Cardiac septum (tissue), 1 donor: ENCODE results near the gene ALOX15. TPM values are rescaled to one million over a fixed set of nuclear protein-coding genes. Genes with fewer than 3 reads are reported as not detected.
"Not testable (repeated sequence)": the region's sequence is repeated elsewhere in the genome, so short reads cannot be mapped to it uniquely, and the experiment has no call there.

Experiments
- DNase-seq: peaks from one replicate; pipeline ENCODE4 v3.0.0-alpha.2; 2020; ENCODE audit warnings: low spot score
- intact Hi-C: fragments of 100-400 bp; cut with DNase I; formaldehyde crosslinking; loops from one replicate; pipeline ENCODE4 v1.14.0; 2022
- total RNA-seq: library from RNA; stranded (reverse); fragmentation: NEBNext Ultra II Directional; extraction: Animal tissue kit (Norgen Biotek cat#: 25700); gene quantifications from one replicate; pipeline ENCODE4 v1.2.1, GENCODE V29; 2021
- donor health status: DM: no; HTN: no; CAD: no.

ALOX15 gene
- total RNA-seq, 1 donor from 2014 or later, result 0.35 TPM

DNA sequence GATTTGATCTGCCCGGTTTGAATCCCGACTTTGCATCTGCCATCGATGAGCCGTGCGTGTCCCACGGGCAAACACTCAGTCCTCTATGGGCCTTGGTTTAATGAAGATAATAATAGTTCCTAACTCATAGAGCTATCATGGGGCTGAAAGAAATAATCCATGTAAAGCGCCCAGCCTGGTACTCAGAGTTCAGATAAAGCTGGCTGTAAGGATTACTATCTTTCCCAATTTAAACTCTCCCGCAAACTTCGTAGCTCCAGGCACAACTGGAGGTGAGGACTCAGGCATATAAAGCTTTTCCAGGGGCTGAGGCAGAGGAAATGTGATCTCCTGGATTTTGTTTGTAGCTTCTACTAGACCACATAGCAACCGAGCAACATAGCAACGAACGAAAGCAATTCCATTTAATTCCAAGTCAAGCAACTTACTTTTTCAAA, 16.3 kb downstream of the ALOX15 start:
- intact Hi-C loops, result loop anchor here (5.0 kb wide), 1 partner anchor 203 kb away; no protein-coding TSS in a partner anchor
- DNase-seq, result no peak

DNA sequence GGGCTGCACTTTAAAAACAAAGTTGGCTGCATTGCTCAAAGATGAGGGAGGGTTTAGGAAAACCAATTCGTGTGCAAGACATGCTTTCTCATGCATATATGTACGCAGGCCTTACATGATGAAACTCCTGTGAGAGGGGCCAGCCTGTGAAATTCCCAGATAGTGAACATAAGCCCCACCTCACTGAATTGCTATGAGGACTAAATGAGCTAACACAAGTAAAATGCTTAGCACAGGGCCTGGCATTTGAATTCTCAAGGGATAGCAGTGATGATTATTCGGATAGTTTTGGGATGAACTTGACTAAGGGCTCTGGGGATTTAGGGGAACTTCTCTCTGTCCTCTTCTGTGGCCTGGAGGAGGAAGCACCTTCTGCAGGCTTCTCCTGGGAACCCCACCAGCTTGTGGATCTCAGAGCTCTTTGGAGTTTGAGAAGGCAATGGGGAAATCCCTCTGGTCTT, 17.0 kb downstream of the ALOX15 start:
- intact Hi-C loops, DNase-seq: not testable (repeated sequence)

GRCh38 chr17:4623249-4623648, 18.2 kb downstream of the ALOX15 start:
- no peak for DNase-seq
- intact Hi-C loops, result no loop called here

GRCh38 chr17:4622375-4622774, 19.1 kb downstream of the ALOX15 start:
- intact Hi-C loops, result no loop called here
- no peak for DNase-seq

- DNase-seq, result no peak
- intact Hi-C loops, result no loop called here
These were observed 20.9 kb downstream of the ALOX15 start for GRCh38 chr17:4620531-4621101.

- DNase-seq, result no peak
- intact Hi-C loops, result no loop called here
These were observed 23.7 kb downstream of the ALOX15 start for GRCh38 chr17:4617590-4618351.

DNA sequence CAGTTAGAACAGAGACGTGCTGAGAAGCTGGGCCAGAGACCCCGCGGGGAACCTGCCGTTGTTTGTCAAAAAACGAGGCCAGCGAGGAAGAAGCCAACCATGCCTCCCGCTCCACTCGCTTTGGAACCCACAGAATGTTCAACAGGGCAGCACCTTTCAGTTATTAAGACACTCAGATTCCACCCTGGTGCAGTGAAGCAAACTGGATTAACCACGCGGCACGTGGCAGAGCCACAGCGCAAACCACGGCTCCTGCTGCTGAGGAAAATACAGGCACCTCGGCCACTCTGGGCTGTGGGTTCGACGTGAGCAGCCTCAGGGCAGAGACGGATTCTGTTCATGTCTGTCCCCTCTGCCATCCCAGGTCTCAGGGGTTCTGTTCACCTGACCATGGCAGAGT, 24.4 kb downstream of the ALOX15 start:
- intact Hi-C loops, result no loop called here
- DNase-seq, result no peak

DNA sequence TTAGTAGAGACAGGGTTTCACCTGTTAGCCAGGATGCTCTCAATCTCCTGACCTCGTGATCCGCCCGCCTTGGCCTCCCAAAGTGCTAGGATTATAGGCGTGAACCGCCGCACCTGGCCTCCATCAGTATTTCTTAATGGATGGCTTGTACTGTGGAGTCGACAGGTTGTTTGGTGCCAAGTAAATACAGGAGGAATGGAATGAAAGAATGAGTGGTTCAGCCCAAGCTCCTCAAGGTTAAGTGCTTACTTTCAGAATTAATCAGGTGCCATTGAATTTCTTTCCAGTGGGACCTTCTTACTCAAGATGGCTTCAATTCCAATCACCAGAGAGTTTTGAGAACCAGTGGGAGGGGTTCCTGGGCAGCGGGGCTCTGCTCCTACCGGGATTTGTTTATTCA, 25.0 kb downstream of the ALOX15 start:
- DNase-seq, result no peak
- intact Hi-C loops, result no loop called here

GRCh38 chr17:4610656-4611055, 30.8 kb downstream of the ALOX15 start:
- intact Hi-C loops, result no loop called here
- DNase-seq, result no peak

DNA sequence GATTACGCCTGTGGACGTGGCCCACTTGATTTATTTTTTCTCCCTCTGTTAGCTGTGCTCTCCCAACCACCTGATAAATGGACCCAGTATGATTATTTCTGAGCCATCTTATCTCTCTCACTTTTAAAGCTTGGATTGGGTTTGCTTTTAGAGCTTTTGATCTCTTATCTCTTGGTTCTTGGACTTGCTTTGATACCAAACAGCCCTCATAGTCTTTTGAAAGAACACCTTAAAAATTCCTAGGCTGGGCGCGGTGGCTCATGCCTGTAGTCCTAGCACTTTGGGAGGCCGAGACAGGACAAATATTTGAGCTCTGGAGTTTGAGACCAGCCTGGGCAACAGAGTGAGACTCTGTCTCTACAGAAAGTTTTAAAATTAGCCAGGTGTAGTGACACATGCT, 31.3 kb downstream of the ALOX15 start:
- intact Hi-C loops, result no loop called here
- no peak for DNase-seq

DNA sequence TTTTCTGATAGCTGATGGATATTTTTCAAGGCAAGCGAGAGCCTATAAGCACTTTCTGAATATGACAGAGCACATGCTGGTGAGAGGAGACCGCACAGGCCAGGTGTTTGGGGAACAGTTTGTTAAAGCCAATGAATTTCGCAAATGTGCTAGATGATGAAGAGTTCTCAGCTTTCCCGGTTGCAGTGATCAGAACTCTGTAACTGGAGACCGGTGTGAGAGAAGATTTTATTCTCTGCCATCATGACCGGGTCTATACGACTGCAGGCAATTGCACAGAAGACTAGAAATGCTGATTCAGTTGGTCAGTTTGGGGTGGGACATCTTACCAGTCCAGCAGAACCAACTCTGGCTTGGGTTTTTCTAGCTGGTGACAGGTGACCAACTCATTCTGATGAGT, 31.7 kb downstream of the ALOX15 start:
- intact Hi-C loops, result no loop called here
- DNase-seq, result no peak

- intact Hi-C loops, result no loop called here
- DNase-seq, result no peak
These were observed 33.7 kb downstream of the ALOX15 start for GRCh38 chr17:4607773-4608187.

GRCh38 chr17:4607261-4607741, 34.2 kb downstream of the ALOX15 start:
- no peak for DNase-seq
- intact Hi-C loops, result no loop called here

GRCh38 chr17:4605826-4606225, 35.7 kb downstream of the ALOX15 start:
- no peak for DNase-seq
- intact Hi-C loops, result no loop called here

DNA sequence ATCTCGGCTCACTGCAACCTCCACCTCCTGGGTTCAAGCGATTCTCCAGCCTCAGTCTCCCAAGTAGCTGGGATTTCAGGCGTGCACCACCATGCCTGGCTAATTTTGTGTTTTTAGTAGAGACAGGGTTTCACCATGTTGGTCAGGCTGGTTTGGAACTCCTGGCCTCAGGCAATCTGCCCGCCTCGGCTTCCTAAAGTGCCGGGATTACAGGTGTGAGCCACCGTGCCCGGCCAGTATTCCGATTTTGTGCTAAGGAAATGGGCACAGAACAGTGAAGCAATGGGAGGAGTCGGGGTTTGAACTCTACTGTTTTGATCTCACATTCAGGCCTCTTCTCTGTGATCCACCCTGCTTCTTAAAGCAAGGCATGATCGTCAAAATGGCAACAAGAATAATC, 36.7 kb downstream of the ALOX15 start:
- DNase-seq, intact Hi-C loops: not testable (repeated sequence)

GRCh38 chr17:4604111-4604644, 37.3 kb downstream of the ALOX15 start:
- intact Hi-C loops, result no loop called here
- no peak for DNase-seq

- DNase-seq, result no peak
- intact Hi-C loops, result no loop called here
These were observed 39.4 kb downstream of the ALOX15 start for GRCh38 chr17:4602041-4602440.

- intact Hi-C loops, result no loop called here
- no peak for DNase-seq
These were observed 40.2 kb downstream of the ALOX15 start for GRCh38 chr17:4601326-4601725.

DNA sequence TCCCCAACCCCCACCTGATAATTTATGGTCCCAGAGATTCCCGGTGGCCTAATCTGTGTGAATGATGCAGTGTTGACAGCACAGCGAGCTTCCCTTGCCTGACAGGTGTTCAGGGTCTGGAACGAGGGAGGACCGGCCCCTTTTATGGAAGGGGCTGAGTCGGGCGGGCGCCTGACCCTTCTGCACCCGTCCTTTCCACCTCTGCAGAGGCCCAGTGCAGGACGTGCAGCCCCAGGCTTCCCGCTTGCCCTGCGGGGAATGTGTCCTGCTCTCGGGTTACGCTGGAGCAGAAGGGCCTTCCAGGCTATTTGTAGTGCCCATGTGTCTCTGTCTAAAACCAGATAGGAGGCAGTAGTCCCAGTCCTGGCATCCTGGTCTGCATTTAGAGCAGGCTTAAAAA, 40.9 kb downstream of the ALOX15 start:
- no peak for DNase-seq
- intact Hi-C loops, result no loop called here

DNA sequence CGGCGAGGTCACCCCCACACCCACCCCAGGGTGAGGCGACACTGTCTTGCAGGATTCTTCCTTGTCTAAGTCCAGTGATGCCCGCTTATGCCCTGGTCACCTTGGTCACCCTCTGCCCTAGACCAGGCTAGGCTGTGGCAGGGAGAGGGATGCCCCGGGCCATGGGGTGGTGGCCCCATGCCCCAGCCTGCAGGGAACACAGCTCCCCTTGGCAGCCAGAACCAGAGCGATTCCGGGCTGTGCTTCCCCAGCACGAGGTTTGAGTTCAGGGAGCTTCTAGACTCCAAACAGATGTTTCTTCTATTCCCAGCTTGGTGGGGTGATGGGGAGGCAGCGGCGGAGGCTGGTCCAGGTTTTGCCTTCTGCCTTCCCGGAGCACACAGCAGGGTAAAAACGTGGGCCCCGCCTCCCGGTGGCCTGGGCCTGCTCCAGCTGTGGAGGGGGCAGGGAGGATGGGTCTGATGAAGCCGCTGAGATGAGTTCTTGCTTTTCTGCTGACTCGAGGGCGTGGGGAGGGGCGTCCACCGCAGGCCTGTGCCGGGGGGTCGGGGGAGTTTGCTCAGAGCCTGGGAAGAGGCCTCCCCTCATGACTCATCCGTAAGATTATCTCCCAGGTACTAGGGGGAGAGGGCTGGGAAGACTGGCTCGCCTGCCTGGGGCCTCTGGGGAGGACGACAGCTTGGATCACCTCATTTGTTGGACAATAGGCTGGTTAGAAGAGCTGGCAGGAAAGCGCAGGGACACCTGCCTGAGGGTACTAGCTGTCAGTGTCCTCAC, 41.8 kb downstream of the ALOX15 start:
- DNase-seq, result no peak
- intact Hi-C loops, result loop anchor here (2.0 kb wide), 1 partner anchor 25 kb away; no protein-coding TSS in a partner anchor
